GM23338 (cell line): Measurements from ENCODE around the gene CACNG6. TPM values are rescaled to one million over a fixed set of nuclear protein-coding genes. Genes with fewer than 3 reads are reported as not detected.
A peak's percentile ranks its signal among the peaks of the same experiment; 100 is the strongest.

Experiments
- ATAC-seq: fragments of 200-7000 bp; cut with Tn5 transposase; 3 replicates; pipeline ENCODE4 v1.9.1; 2020
- DNase-seq: peaks from one replicate; pipeline ENCODE4 v3.0.0-alpha.2; 2015; ENCODE audit warnings: low spot score
- H2AFZ ChIP-seq: fragments of 200-600 bp; sonication (generic); 2 replicates; pipeline ENCODE4 v1.8.0; 2016; ENCODE audit warnings: antibody characterized with exemption, mild to moderate bottlenecking, moderate library complexity
- H3F3A ChIP-seq: fragments of 200-600 bp; sonication (generic); replicated peaks from 2 replicates; pipeline ENCODE4 v1.8.0; 2017; ENCODE audit warnings: antibody characterized with exemption, mixed run types, low read depth
- H3K27ac ChIP-seq: fragments of 200-600 bp; sonication (generic); 2 replicates; pipeline ENCODE4 v1.6.1; 2016; ENCODE audit warnings: low read depth
- H3K27me3 ChIP-seq: fragments of 200-600 bp; sonication (generic); 2 replicates; pipeline ENCODE4 v1.8.0; 2016; ENCODE audit warnings: mild to moderate bottlenecking, mixed run types, moderate library complexity; ENCODE audit not compliant: insufficient read depth
- H3K36me3 ChIP-seq: fragments of 200-600 bp; sonication (generic); 2 replicates; pipeline ENCODE4 v1.8.0; 2016; ENCODE audit warnings: mild to moderate bottlenecking; ENCODE audit not compliant: insufficient read depth
- H3K4me1 ChIP-seq: fragments of 200-600 bp; sonication (generic); 2 replicates; pipeline ENCODE4 v1.8.0; 2016; ENCODE audit warnings: mild to moderate bottlenecking, moderate library complexity; ENCODE audit not compliant: insufficient read depth
- H3K4me2 ChIP-seq: fragments of 200-600 bp; sonication (generic); 2 replicates; pipeline ENCODE4 v1.7.1; 2017; ENCODE audit warnings: mixed run types
- H3K4me3 ChIP-seq: fragments of 200-600 bp; sonication (generic); 2 replicates; pipeline ENCODE4 v1.6.1; 2016; ENCODE audit warnings: mixed run types
- H3K79me2 ChIP-seq: fragments of 200-600 bp; sonication (generic); replicated peaks from 2 replicates; pipeline ENCODE4 v1.8.0; 2017; ENCODE audit warnings: mild to moderate bottlenecking; ENCODE audit not compliant: insufficient read depth
- H3K9me2 ChIP-seq: fragments of 200-600 bp; sonication (generic); 2 replicates; pipeline ENCODE4 v1.8.0; 2017; ENCODE audit not compliant: insufficient read depth
- H4K20me1 ChIP-seq: fragments of 200-600 bp; sonication (generic); replicated peaks from 2 replicates; pipeline ENCODE4 v1.8.0; 2017; ENCODE audit warnings: mild to moderate bottlenecking; ENCODE audit not compliant: insufficient read depth
- H3K27ac Mint-ChIP-seq: 2 replicates; pipeline ENCODE4 v1.8.0; 2020; ENCODE audit warnings: inconsistent platforms, mild to moderate bottlenecking, moderate library complexity, mixed read lengths
- H3K27me3 Mint-ChIP-seq: 3 replicates; pipeline ENCODE4 v1.8.0; 2022; ENCODE audit warnings: low read depth, mild to moderate bottlenecking, moderate library complexity, mixed read lengths, inconsistent platforms; ENCODE audit not compliant: insufficient read depth, poor library complexity
- H3K36me3 Mint-ChIP-seq: 3 replicates; pipeline ENCODE4 v1.8.0; 2021; ENCODE audit warnings: low read depth, mild to moderate bottlenecking, inconsistent platforms, moderate library complexity, mixed read lengths
- H3K4me1 Mint-ChIP-seq: 3 replicates; pipeline ENCODE4 v1.8.0; 2020; ENCODE audit warnings: mild to moderate bottlenecking, inconsistent platforms, mixed read lengths
- H3K4me3 Mint-ChIP-seq: 3 replicates; pipeline ENCODE4 v1.8.0; 2021; ENCODE audit warnings: moderate library complexity, mild to moderate bottlenecking, inconsistent platforms, mixed read lengths
- H3K9me3 Mint-ChIP-seq: 3 replicates; pipeline ENCODE4 v1.8.0; 2020; ENCODE audit warnings: moderate library complexity, mild to moderate bottlenecking, inconsistent platforms, mixed read lengths
- CREB1 ChIP-seq: fragments of 250-450 bp; sonication (Bioruptor Pico); IDR thresholded peaks from 2 replicates; pipeline ENCODE4 v1.5.0; 2020; ENCODE audit warnings: low read depth, mild to moderate bottlenecking, moderate library complexity
- EZH2 ChIP-seq: fragments of 200-600 bp; sonication (generic); IDR thresholded peaks from one replicate; pipeline ENCODE4 v1.8.0; 2017; ENCODE audit warnings: antibody characterized with exemption, mild to moderate bottlenecking, low read depth; ENCODE audit not compliant: unreplicated experiment
- JUNB ChIP-seq: IDR thresholded peaks from one replicate; pipeline ENCODE4 v1.6.1; 2016; ENCODE audit warnings: antibody characterized with exemption; ENCODE audit not compliant: unreplicated experiment
- POLR2AphosphoS5 ChIP-seq: IDR thresholded peaks from 2 replicates; pipeline ENCODE4 v1.6.1; 2016; ENCODE audit warnings: antibody characterized with exemption, low read depth
- STAT1 ChIP-seq: IDR thresholded peaks from one replicate; pipeline ENCODE4 v1.6.1; 2016; ENCODE audit warnings: antibody characterized with exemption; ENCODE audit not compliant: unreplicated experiment
- ZNF114 ChIP-seq: fragments of 250-450 bp; sonication (Bioruptor Pico); IDR thresholded peaks from 2 replicates; pipeline ENCODE4 v1.5.0; 2020; ENCODE audit warnings: mild to moderate bottlenecking, moderate library complexity
- ZNF331 ChIP-seq: fragments of 250-450 bp; sonication (Bioruptor Pico); IDR thresholded peaks from 2 replicates; pipeline ENCODE4 v1.5.0; 2020; ENCODE audit warnings: low read depth, mild to moderate bottlenecking, moderate library complexity
- polyA plus RNA-seq: library from polyadenylated mRNA; unstranded; fragments of >200 nt; fragmentation: Nextera tagmentation; extraction: Ambion mirVana; gene quantifications from 2 replicates; pipeline ENCODE4 v1.2.1, GENCODE V29; 2016
- total RNA-seq: library from RNA; depleted of rRNA; stranded (reverse); fragments of >200 nt; shearing (Covaris generic); gene quantifications from 2 replicates; pipeline ENCODE4 v1.2.3, GENCODE V29; 2014
- TF ChIP-seq, protein P1 (sequence below): fragments of 250-450 bp; sonication (Bioruptor Pico); IDR thresholded peaks from 2 replicates; pipeline ENCODE4 v1.5.0; 2020; ENCODE audit warnings: mild to moderate bottlenecking, moderate library complexity
- TF ChIP-seq, protein P2 (sequence below): IDR thresholded peaks from 2 replicates; pipeline ENCODE4 v1.6.1; 2016; ENCODE audit warnings: antibody characterized with exemption

Gene CACNG6
- total and polyA plus RNA-seq, 2 experiments from 2014 or later = 0.38 to 1.5 TPM

DNA sequence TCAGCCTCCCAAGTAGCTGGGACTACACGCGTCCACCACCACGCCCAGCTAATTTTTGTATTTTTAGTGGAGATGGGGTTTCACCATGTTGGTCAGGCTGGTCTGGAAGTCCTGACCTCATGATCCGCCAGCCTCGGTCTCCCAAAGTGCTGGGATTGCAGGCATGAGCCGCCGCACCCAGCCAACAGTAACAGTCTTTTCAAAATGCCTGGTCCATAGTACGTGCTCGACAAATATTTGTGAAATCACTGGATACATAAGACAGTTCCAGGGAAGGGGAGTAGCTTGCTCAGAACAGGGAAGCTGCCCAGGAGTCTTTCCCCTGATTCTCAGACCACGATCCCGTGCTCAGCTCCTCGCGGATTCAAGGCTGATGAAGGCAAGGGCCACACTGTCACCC lies 30.5 kb downstream of the CACNG6 start (continued):
- TF ChIP-seq, protein P1, sequence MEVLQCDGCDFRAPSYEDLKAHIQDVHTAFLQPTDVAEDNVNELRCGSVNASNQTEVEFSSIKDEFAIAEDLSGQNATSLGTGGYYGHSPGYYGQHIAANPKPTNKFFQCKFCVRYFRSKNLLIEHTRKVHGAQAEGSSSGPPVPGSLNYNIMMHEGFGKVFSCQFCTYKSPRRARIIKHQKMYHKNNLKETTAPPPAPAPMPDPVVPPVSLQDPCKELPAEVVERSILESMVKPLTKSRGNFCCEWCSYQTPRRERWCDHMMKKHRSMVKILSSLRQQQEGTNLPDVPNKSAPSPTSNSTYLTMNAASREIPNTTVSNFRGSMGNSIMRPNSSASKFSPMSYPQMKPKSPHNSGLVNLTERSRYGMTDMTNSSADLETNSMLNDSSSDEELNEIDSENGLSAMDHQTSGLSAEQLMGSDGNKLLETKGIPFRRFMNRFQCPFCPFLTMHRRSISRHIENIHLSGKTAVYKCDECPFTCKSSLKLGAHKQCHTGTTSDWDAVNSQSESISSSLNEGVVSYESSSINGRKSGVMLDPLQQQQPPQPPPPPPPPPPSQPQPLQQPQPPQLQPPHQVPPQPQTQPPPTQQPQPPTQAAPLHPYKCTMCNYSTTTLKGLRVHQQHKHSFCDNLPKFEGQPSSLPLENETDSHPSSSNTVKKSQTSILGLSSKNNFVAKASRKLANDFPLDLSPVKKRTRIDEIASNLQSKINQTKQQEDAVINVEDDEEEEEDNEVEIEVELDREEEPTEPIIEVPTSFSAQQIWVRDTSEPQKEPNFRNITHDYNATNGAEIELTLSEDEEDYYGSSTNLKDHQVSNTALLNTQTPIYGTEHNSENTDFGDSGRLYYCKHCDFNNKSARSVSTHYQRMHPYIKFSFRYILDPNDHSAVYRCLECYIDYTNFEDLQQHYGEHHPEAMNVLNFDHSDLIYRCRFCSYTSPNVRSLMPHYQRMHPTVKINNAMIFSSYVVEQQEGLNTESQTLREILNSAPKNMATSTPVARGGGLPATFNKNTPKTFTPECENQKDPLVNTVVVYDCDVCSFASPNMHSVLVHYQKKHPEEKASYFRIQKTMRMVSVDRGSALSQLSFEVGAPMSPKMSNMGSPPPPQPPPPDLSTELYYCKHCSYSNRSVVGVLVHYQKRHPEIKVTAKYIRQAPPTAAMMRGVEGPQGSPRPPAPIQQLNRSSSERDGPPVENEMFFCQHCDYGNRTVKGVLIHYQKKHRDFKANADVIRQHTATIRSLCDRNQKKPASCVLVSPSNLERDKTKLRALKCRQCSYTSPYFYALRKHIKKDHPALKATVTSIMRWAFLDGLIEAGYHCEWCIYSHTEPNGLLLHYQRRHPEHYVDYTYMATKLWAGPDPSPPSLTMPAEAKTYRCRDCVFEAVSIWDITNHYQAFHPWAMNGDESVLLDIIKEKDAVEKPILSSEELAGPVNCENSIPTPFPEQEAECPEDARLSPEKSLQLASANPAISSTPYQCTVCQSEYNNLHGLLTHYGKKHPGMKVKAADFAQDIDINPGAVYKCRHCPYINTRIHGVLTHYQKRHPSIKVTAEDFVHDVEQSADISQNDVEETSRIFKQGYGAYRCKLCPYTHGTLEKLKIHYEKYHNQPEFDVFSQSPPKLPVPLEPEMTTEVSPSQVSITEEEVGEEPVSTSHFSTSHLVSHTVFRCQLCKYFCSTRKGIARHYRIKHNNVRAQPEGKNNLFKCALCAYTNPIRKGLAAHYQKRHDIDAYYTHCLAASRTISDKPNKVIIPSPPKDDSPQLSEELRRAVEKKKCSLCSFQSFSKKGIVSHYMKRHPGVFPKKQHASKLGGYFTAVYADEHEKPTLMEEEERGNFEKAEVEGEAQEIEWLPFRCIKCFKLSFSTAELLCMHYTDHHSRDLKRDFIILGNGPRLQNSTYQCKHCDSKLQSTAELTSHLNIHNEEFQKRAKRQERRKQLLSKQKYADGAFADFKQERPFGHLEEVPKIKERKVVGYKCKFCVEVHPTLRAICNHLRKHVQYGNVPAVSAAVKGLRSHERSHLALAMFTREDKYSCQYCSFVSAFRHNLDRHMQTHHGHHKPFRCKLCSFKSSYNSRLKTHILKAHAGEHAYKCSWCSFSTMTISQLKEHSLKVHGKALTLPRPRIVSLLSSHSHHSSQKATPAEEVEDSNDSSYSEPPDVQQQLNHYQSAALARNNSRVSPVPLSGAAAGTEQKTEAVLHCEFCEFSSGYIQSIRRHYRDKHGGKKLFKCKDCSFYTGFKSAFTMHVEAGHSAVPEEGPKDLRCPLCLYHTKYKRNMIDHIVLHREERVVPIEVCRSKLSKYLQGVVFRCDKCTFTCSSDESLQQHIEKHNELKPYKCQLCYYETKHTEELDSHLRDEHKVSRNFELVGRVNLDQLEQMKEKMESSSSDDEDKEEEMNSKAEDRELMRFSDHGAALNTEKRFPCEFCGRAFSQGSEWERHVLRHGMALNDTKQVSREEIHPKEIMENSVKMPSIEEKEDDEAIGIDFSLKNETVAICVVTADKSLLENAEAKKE (CRISPR knock-in tag) = no peak

DNA sequence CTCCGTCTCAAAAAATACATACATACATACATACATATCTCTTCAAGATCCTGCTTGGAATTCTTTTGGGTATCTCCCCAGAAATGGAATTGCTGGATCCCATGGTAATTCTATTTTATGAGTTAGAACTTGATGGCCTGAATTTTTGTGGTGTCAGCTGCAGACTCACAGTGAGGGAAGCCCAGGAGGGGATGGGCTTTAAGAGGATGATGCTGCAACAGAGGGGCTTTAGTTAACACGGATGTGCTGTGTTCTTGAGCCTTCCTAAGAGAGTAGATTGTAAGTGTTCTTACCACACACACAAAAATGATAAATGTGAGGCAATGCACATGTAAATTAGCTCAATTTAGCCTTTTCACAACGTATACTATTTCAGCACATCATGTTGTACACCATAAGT lies 31.8 kb downstream of the CACNG6 start:
- Histone ChIP-seq H3K79me2 (no peaks in the 10 kb centered on the region), H3K4me3 (0 out of 2 replicates have a peak overlapping the region, but pooled peaks have one; percentile 17), H3K9me2 (no peaks in the 10 kb centered on the region), H4K20me1 (no peaks in the 10 kb centered on the region), H3F3A (peaks cover 12% of the 10 kb centered on the region), H3K4me1 (peaks cover 7% of the 10 kb centered on the region; the same call in 1 of the 2 replicates), H3K4me2 (peak overlapping the region; percentile 68; the same call in 1 of the 2 replicates), H3K27ac (no peak overlapping the region), H2AFZ (no peak overlapping the region), H3K36me3 (no peaks in the 10 kb centered on the region), H3K27me3 (no peaks in the 10 kb centered on the region)
- Mint-ChIP-seq H3K4me1 (peaks cover 16% of the 10 kb centered on the region), H3K27me3 (peaks cover 14% of the 10 kb centered on the region), H3K4me3 (no peak overlapping the region), H3K9me3 (no peaks in the 10 kb centered on the region; the same call in 2 of the 3 replicates), H3K27ac (no peak overlapping the region), H3K36me3 (no peaks in the 10 kb centered on the region; the same call in 2 of the 3 replicates)
- DNase-seq (no peak), ATAC-seq (no peak)
- TF ChIP-seq CREB1 (CRISPR knock-in tag) (no peak), EZH2 (no peak), ZNF114 (CRISPR knock-in tag) (no peak), ZNF331 (CRISPR knock-in tag) (no peak), STAT1 (no peak), JUNB (no peak), POLR2AphosphoS5 (no peak)
- TF ChIP-seq, protein P2, sequence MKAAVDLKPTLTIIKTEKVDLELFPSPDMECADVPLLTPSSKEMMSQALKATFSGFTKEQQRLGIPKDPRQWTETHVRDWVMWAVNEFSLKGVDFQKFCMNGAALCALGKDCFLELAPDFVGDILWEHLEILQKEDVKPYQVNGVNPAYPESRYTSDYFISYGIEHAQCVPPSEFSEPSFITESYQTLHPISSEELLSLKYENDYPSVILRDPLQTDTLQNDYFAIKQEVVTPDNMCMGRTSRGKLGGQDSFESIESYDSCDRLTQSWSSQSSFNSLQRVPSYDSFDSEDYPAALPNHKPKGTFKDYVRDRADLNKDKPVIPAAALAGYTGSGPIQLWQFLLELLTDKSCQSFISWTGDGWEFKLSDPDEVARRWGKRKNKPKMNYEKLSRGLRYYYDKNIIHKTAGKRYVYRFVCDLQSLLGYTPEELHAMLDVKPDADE = no peak
- TF ChIP-seq, protein P1 (CRISPR knock-in tag) = no peak
